Astrocyte (in vitro differentiated cells and primary cell): ENCODE measurements around the gene PDGFA. TPM values are rescaled to one million over a fixed set of nuclear protein-coding genes. Genes with fewer than 3 reads are reported as not detected.

ENCODE experiments used
- DNase-seq: peaks from one replicate; pipeline ENCODE4 v3.0.0-alpha.2; 2010; ENCODE audit warnings: low read depth
- FAIRE-seq: peaks from 2 replicates; lab custom pipeline; 2011; peaks lifted over from hg19 to GRCh38; lab: Jason Lieb, UNC
- H2AFZ ChIP-seq: 2 replicates; pipeline ENCODE4 v1.6.0; 2012; ENCODE audit warnings: low read depth, low read length, inconsistent platforms
- H3K27ac ChIP-seq: 2 replicates; pipeline ENCODE4 v1.5.1; 2011; ENCODE audit warnings: low read depth, low read length, inconsistent platforms
- H3K27me3 ChIP-seq: 2 replicates; pipeline ENCODE4 v1.6.0; 2011; ENCODE audit warnings: low read length, inconsistent platforms; ENCODE audit not compliant: insufficient read depth
- H3K36me3 ChIP-seq: 2 replicates; pipeline ENCODE4 v1.5.1; 2011; ENCODE audit warnings: low read length, inconsistent platforms; ENCODE audit not compliant: insufficient read depth
- H3K4me1 ChIP-seq: 2 replicates; pipeline ENCODE4 v1.5.1; 2011; ENCODE audit warnings: low read length, inconsistent platforms; ENCODE audit not compliant: insufficient read depth
- H3K4me2 ChIP-seq: 2 replicates; pipeline ENCODE4 v1.6.0; 2012; ENCODE audit warnings: low read length, inconsistent platforms
- H3K4me3 ChIP-seq: 2 replicates; pipeline ENCODE4 v1.5.1; 2011; ENCODE audit warnings: low read depth, mild to moderate bottlenecking, low read length, inconsistent platforms; ENCODE audit not compliant: insufficient read depth
- H3K79me2 ChIP-seq: 2 replicates; pipeline ENCODE4 v1.6.0; 2012; ENCODE audit warnings: mild to moderate bottlenecking, low read length, inconsistent platforms; ENCODE audit not compliant: insufficient read depth
- H3K9ac ChIP-seq: 2 replicates; pipeline ENCODE4 v1.6.0; 2012; ENCODE audit warnings: mild to moderate bottlenecking, low read length, inconsistent platforms
- H3K9me3 ChIP-seq: 2 replicates; pipeline ENCODE4 v1.5.1; 2012; ENCODE audit warnings: low read depth, mild to moderate bottlenecking, low read length, inconsistent platforms; ENCODE audit not compliant: insufficient read depth
- H4K20me1 ChIP-seq: 2 replicates; pipeline ENCODE4 v1.6.0; 2012; ENCODE audit warnings: low read length, inconsistent platforms; ENCODE audit not compliant: insufficient read depth
- H3K27ac Mint-ChIP-seq: one replicate; pipeline ENCODE4 v1.8.0; 2021; ENCODE audit warnings: mild to moderate bottlenecking, mixed read lengths; ENCODE audit not compliant: unreplicated experiment
- H3K27me3 Mint-ChIP-seq: one replicate; pipeline ENCODE4 v1.8.0; 2021; ENCODE audit warnings: low read depth, mixed read lengths; ENCODE audit not compliant: unreplicated experiment
- H3K36me3 Mint-ChIP-seq: one replicate; pipeline ENCODE4 v1.8.0; 2021; ENCODE audit warnings: low read depth, mixed read lengths; ENCODE audit not compliant: unreplicated experiment
- H3K4me1 Mint-ChIP-seq: one replicate; pipeline ENCODE4 v1.8.0; 2021; ENCODE audit warnings: low read depth, mixed read lengths; ENCODE audit not compliant: unreplicated experiment
- H3K4me3 Mint-ChIP-seq: one replicate; pipeline ENCODE4 v1.8.0; 2021; ENCODE audit warnings: mild to moderate bottlenecking, moderate library complexity, mixed read lengths; ENCODE audit not compliant: unreplicated experiment
- H3K9me3 Mint-ChIP-seq: one replicate; pipeline ENCODE4 v1.8.0; 2021; ENCODE audit warnings: mild to moderate bottlenecking, mixed read lengths; ENCODE audit not compliant: unreplicated experiment
- EZH2 ChIP-seq: IDR thresholded peaks from 2 replicates; pipeline ENCODE4 v1.6.1; 2012; ENCODE audit warnings: mild to moderate bottlenecking, low read length, inconsistent platforms; ENCODE audit not compliant: insufficient read depth
- total RNA-seq: library from RNA; stranded (reverse); gene quantifications from 2 replicates; pipeline ENCODE4 v1.2.1, GENCODE V29; 2021
- TF ChIP-seq, protein P1 (sequence below): IDR thresholded peaks from 2 replicates; pipeline ENCODE4 v1.5.1; 2011; ENCODE audit warnings: low read depth, mild to moderate bottlenecking, inconsistent platforms, low read length, moderate library complexity; ENCODE audit not compliant: insufficient read depth

Gene PDGFA
- total RNA-seq, 1 donor from 2014 or later = 47.1 TPM

DNA sequence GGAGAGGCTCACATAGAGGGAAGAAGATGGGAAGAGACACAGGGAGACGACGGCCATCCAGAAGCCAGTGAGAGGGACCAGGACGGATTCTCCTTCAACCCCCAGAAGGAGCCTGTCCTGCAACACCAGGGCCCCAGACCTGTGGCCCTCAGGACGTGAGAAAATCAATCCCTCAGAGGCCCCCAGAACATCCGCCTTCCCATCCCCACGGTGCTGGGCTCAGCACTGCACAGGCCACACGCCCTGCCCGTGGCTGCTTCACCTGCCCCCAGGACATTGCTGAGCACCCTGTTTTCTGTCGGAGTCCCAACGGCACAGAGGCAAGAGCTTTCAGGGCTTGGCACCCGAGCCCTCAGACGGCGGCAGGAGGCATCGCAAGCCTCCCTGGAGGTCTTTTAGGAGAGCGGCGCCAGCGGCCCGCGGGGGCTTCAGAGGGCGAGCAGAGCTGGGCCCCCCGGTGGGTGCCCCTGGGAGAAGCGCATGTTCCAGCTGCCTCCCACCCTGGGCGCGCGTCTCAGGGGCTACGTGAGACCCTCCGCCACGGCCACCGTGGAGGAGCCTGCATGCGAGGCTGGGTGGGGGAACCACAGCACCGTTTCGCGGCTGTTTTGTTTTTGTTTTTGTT lies 42.8 kb downstream of the PDGFA start:
- H3K36me3 Mint-ChIP-seq = no peaks in the 10 kb centered on the region
- no peaks in the 10 kb centered on the region for H4K20me1 ChIP-seq
- FAIRE-seq = no peak
- H3K4me1 ChIP-seq = peaks cover 9% of the 10 kb centered on the region
- H3K27ac Mint-ChIP-seq = no peak overlapping the region
- H3K9me3 Mint-ChIP-seq = no peaks in the 10 kb centered on the region
- H3K79me2 ChIP-seq = no peaks in the 10 kb centered on the region
- no peak overlapping the region for H2AFZ ChIP-seq
- no peak overlapping the region for H3K27ac ChIP-seq
- H3K27me3 Mint-ChIP-seq = peaks cover 7% of the 10 kb centered on the region
- no peak overlapping the region for H3K4me2 ChIP-seq
- DNase-seq = no peak
- peak overlapping the region; percentile 14 for H3K4me3 Mint-ChIP-seq
- H3K4me1 Mint-ChIP-seq = peaks cover 11% of the 10 kb centered on the region
- H3K9ac ChIP-seq = no peak overlapping the region
- TF ChIP-seq, protein P1, sequence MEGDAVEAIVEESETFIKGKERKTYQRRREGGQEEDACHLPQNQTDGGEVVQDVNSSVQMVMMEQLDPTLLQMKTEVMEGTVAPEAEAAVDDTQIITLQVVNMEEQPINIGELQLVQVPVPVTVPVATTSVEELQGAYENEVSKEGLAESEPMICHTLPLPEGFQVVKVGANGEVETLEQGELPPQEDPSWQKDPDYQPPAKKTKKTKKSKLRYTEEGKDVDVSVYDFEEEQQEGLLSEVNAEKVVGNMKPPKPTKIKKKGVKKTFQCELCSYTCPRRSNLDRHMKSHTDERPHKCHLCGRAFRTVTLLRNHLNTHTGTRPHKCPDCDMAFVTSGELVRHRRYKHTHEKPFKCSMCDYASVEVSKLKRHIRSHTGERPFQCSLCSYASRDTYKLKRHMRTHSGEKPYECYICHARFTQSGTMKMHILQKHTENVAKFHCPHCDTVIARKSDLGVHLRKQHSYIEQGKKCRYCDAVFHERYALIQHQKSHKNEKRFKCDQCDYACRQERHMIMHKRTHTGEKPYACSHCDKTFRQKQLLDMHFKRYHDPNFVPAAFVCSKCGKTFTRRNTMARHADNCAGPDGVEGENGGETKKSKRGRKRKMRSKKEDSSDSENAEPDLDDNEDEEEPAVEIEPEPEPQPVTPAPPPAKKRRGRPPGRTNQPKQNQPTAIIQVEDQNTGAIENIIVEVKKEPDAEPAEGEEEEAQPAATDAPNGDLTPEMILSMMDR = no peak
- no peak for TF ChIP-seq EZH2
- peaks cover 9% of the 10 kb centered on the region for H3K27me3 ChIP-seq
- no peak overlapping the region for H3K4me3 ChIP-seq
- no peaks in the 10 kb centered on the region for H3K36me3 ChIP-seq
- peaks cover 3% of the 10 kb centered on the region for H3K9me3 ChIP-seq

DNA sequence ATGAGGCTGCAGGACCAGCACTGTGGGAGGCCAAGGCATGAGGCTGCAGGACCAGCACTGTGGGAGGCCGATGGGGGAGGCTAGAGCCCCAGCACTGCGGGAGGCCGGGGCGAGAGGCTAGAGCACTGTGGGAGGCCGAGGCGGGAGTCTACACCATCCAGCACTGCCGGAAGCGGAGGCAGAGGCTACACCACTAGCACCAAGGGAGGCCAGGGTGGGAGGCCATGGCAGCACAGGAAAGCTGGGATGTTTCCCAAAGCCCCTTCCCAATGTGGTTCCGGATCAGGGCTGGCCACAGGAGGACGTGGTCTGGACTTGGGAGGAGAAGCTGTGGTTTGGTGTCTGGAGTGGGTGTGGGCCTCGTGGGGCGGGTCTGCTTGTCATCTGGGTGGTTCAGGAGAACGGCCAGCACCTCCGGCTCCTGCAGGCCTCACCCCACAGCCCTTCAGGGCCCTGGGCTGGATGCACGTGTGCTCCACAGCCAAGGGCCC lies 43.6 kb downstream of the PDGFA start:
- no peak overlapping the region for H3K27ac Mint-ChIP-seq
- H3K4me2 ChIP-seq = no peak overlapping the region
- no peak overlapping the region for H3K4me3 ChIP-seq
- no peaks in the 10 kb centered on the region for H3K36me3 ChIP-seq
- H3K36me3 Mint-ChIP-seq = no peaks in the 10 kb centered on the region
- FAIRE-seq = no peak
- no peaks in the 10 kb centered on the region for H3K9me3 Mint-ChIP-seq
- no peak for DNase-seq
- H3K4me1 Mint-ChIP-seq = peaks cover 12% of the 10 kb centered on the region
- H3K27me3 Mint-ChIP-seq = peaks cover 6% of the 10 kb centered on the region
- H2AFZ ChIP-seq = no peak overlapping the region
- no peak overlapping the region for H3K27ac ChIP-seq
- H3K9ac ChIP-seq = no peak overlapping the region
- H3K4me3 Mint-ChIP-seq = no peak overlapping the region
- peaks cover 7% of the 10 kb centered on the region for H3K27me3 ChIP-seq
- H3K79me2 ChIP-seq = no peaks in the 10 kb centered on the region
- no peak for TF ChIP-seq EZH2
- TF ChIP-seq, protein P1 = no peak
- H3K9me3 ChIP-seq = peaks cover 3% of the 10 kb centered on the region
- H4K20me1 ChIP-seq = no peaks in the 10 kb centered on the region
- H3K4me1 ChIP-seq = peaks cover 16% of the 10 kb centered on the region

DNA sequence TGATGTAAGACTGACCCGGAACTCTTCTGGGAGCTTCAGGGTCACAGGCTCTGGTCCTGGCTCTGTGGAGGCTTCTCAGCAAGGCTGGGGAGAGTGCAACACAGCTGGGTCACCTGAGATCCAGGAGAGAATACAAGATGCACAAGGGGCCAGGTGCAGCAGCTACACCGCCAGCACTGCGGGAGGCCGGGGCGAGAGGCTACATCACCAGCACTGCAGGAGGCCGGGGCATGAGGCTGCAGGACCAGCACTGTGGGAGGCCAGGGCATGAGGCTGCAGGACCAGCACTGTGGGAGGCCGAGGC lies 44.3 kb downstream of the PDGFA start:
- no peaks in the 10 kb centered on the region for H3K36me3 Mint-ChIP-seq
- TF ChIP-seq EZH2 = no peak
- TF ChIP-seq, protein P1 = no peak
- no peak overlapping the region for H3K27ac Mint-ChIP-seq
- Histone ChIP-seq H3K79me2 (no peaks in the 10 kb centered on the region), H3K9me3 (peaks cover 3% of the 10 kb centered on the region), H2AFZ (no peak overlapping the region), H3K4me3 (no peak overlapping the region), H3K4me2 (no peak overlapping the region), H3K27me3 (peaks cover 7% of the 10 kb centered on the region), H3K27ac (no peak overlapping the region), H4K20me1 (no peaks in the 10 kb centered on the region), H3K9ac (no peak overlapping the region), H3K36me3 (no peaks in the 10 kb centered on the region), H3K4me1 (peaks cover 16% of the 10 kb centered on the region)
- H3K9me3 Mint-ChIP-seq = no peaks in the 10 kb centered on the region
- peaks cover 6% of the 10 kb centered on the region for H3K27me3 Mint-ChIP-seq
- FAIRE-seq (no peak), DNase-seq (no peak)
- H3K4me1 Mint-ChIP-seq = peaks cover 12% of the 10 kb centered on the region
- H3K4me3 Mint-ChIP-seq = no peak overlapping the region
